NCI-H510A treated with DMSO at 0.1 percent for 48 hours (cell line): ENCODE results near the gene SIPA1.
"Not testable (repeated sequence)": the region's sequence is repeated elsewhere in the genome, so short reads cannot be mapped to it uniquely, and the experiment has no call there.

Experiments
- DNase-seq: peaks from one replicate; lab custom pipeline; 2025; lab: John Stamatoyannopoulos, UW

SIPA1 gene

GRCh38 chr11:65658174-65659021 lies 20.5 kb downstream of the SIPA1 start:
- no peak for DNase-seq

- DNase-seq, result no peak
These were observed 22.1 kb downstream of the SIPA1 start for GRCh38 chr11:65660038-65660437.

GRCh38 chr11:65660908-65661307 lies 23.0 kb downstream of the SIPA1 start:
- not testable (repeated sequence) for DNase-seq

GRCh38 chr11:65661599-65662246 lies 23.8 kb downstream of the SIPA1 start:
- no peak for DNase-seq

GRCh38 chr11:65662247-65662798 lies 24.4 kb downstream of the SIPA1 start:
- DNase-seq, result no peak

GRCh38 chr11:65662799-65663638 lies 25.1 kb downstream of the SIPA1 start, which contains the start of gene RELA:
Gene RELA, minus strand, starts transcription at chr11:65662916. Its CDS starts 84 bp downstream, at chr11:65662832.
- peak; percentile 86 for DNase-seq

GRCh38 chr11:65663639-65664200 lies 25.8 kb downstream of the SIPA1 start:
- no peak for DNase-seq

- DNase-seq, result no peak
These were observed 34.4 kb downstream of the SIPA1 start for GRCh38 chr11:65672180-65672860.

GRCh38 chr11:65672982-65673381 lies 35.1 kb downstream of the SIPA1 start:
- no peak for DNase-seq

- no peak for DNase-seq
These were observed 42.4 kb downstream of the SIPA1 start for GRCh38 chr11:65680192-65680743.

- not testable (repeated sequence) for DNase-seq
These were observed 45.6 kb downstream of the SIPA1 start for GRCh38 chr11:65683480-65683879.

- no peak for DNase-seq
These were observed 48.1 kb downstream of the SIPA1 start for GRCh38 chr11:65685981-65686380.

- not testable (repeated sequence) for DNase-seq
These were observed 53.9 kb downstream of the SIPA1 start for GRCh38 chr11:65691847-65692246.

- DNase-seq, result no peak
These were observed 54.5 kb downstream of the SIPA1 start for GRCh38 chr11:65692367-65692766.

- DNase-seq, result peak; percentile 88
These were observed 57.7 kb downstream of the SIPA1 start for GRCh38 chr11:65695459-65696241.

GRCh38 chr11:65696802-65697552 lies 59.1 kb downstream of the SIPA1 start:
- DNase-seq, result no peak

- DNase-seq, result no peak
These were observed 60.3 kb downstream of the SIPA1 start for GRCh38 chr11:65698205-65698604.

- DNase-seq, result no peak
These were observed 61.4 kb downstream of the SIPA1 start for GRCh38 chr11:65699306-65699705.

- DNase-seq, result no peak
These were observed 62.5 kb downstream of the SIPA1 start for GRCh38 chr11:65700399-65700798.
